Measurements from ENCODE around the gene CALML3. TPM values are rescaled to one million over a fixed set of nuclear protein-coding genes. Genes with fewer than 3 reads are reported as not detected.

CALML3 gene
- total and polyA plus RNA-seq, 2 donors: not detected

GRCh38 chr10:5531558-5532306 lies 7.0 kb downstream of the CALML3 start:
- no peaks in the 10 kb centered on the region for H3K36me3 ChIP-seq (ENCODE audit: insufficient read depth)
- no peak overlapping the region for H3K4me3 ChIP-seq (ENCODE audit: low read depth, low read length)
- DNase-seq (ENCODE audit: extremely low spot score): no peak
- H3K27ac ChIP-seq (ENCODE audit: low read depth): no peak overlapping the region
- 78% methylated on average over 10 of the region's 10 CpGs for WGBS
- H3K4me1 ChIP-seq (ENCODE audit: insufficient read depth): no peaks in the 10 kb centered on the region

GRCh38 chr10:5532307-5532605 lies 7.5 kb downstream of the CALML3 start:
- DNase-seq (ENCODE audit: extremely low spot score): no peak
- Histone ChIP-seq H3K4me1 (ENCODE audit: insufficient read depth) (no peaks in the 10 kb centered on the region), H3K4me3 (ENCODE audit: low read depth, low read length) (no peak overlapping the region), H3K27ac (ENCODE audit: low read depth) (no peak overlapping the region), H3K36me3 (ENCODE audit: insufficient read depth) (no peaks in the 10 kb centered on the region)
- WGBS: 94% methylated on average over 10 of the region's 10 CpGs

- WGBS: 92% methylated on average over 6 of the region's 6 CpGs
- Histone ChIP-seq H3K27ac (ENCODE audit: low read depth) (no peak overlapping the region), H3K36me3 (ENCODE audit: insufficient read depth) (no peaks in the 10 kb centered on the region), H3K4me3 (ENCODE audit: low read depth, low read length) (no peak overlapping the region), H3K4me1 (ENCODE audit: insufficient read depth) (no peaks in the 10 kb centered on the region)
- DNase-seq (ENCODE audit: extremely low spot score): no peak
Observed at GRCh38 chr10:5532618-5533097, 7.9 kb downstream of the CALML3 start.

- no peaks in the 10 kb centered on the region for H3K36me3 ChIP-seq (ENCODE audit: insufficient read depth)
- H3K27ac ChIP-seq (ENCODE audit: low read depth): no peak overlapping the region
- DNase-seq (ENCODE audit: extremely low spot score): no peak
- WGBS: 88% methylated on average over 21 of the region's 21 CpGs
- no peak overlapping the region for H3K4me3 ChIP-seq (ENCODE audit: low read depth, low read length)
- H3K4me1 ChIP-seq (ENCODE audit: insufficient read depth): no peaks in the 10 kb centered on the region
Observed at GRCh38 chr10:5533098-5533731, 8.5 kb downstream of the CALML3 start.

- H3K4me3 ChIP-seq (ENCODE audit: low read depth, low read length): no peak overlapping the region
- no peak for DNase-seq (ENCODE audit: extremely low spot score)
- no peaks in the 10 kb centered on the region for H3K4me1 ChIP-seq (ENCODE audit: insufficient read depth)
- H3K36me3 ChIP-seq (ENCODE audit: insufficient read depth): no peaks in the 10 kb centered on the region
- no peak overlapping the region for H3K27ac ChIP-seq (ENCODE audit: low read depth)
- WGBS: 89% methylated on average over 38 of the region's 38 CpGs
Observed at GRCh38 chr10:5534051-5534821, 9.5 kb downstream of the CALML3 start.

GRCh38 chr10:5534880-5535856 lies 10.4 kb downstream of the CALML3 start:
- no peak overlapping the region for H3K27ac ChIP-seq (ENCODE audit: low read depth)
- 57% methylated on average over 8 of the region's 8 CpGs for WGBS
- no peak overlapping the region for H3K4me3 ChIP-seq (ENCODE audit: low read depth, low read length)
- H3K36me3 ChIP-seq (ENCODE audit: insufficient read depth): no peaks in the 10 kb centered on the region
- no peak for DNase-seq (ENCODE audit: extremely low spot score)
- H3K4me1 ChIP-seq (ENCODE audit: insufficient read depth): no peaks in the 10 kb centered on the region

- no peak overlapping the region for H3K4me3 ChIP-seq (ENCODE audit: low read depth, low read length)
- H3K4me1 ChIP-seq (ENCODE audit: insufficient read depth): no peaks in the 10 kb centered on the region
- H3K27ac ChIP-seq (ENCODE audit: low read depth): no peak overlapping the region
- no peak for DNase-seq (ENCODE audit: extremely low spot score)
- WGBS: 96% methylated on average over 7 of the region's 7 CpGs
- H3K36me3 ChIP-seq (ENCODE audit: insufficient read depth): no peaks in the 10 kb centered on the region
Observed at GRCh38 chr10:5536486-5537081, 11.8 kb downstream of the CALML3 start.

GRCh38 chr10:5537684-5538083 lies 12.9 kb downstream of the CALML3 start:
- no peak for DNase-seq (ENCODE audit: extremely low spot score)
- Histone ChIP-seq H3K4me3 (ENCODE audit: low read depth, low read length) (no peak overlapping the region), H3K36me3 (ENCODE audit: insufficient read depth) (no peaks in the 10 kb centered on the region), H3K27ac (ENCODE audit: low read depth) (no peak overlapping the region), H3K4me1 (ENCODE audit: insufficient read depth) (no peaks in the 10 kb centered on the region)
- WGBS: 82% methylated on average over 6 of the region's 6 CpGs

- 86% methylated on average over 9 of the region's 9 CpGs for WGBS
- H3K4me1 ChIP-seq (ENCODE audit: insufficient read depth): no peaks in the 10 kb centered on the region
- H3K27ac ChIP-seq (ENCODE audit: low read depth): no peak overlapping the region
- no peaks in the 10 kb centered on the region for H3K36me3 ChIP-seq (ENCODE audit: insufficient read depth)
- no peak overlapping the region for H3K4me3 ChIP-seq (ENCODE audit: low read depth, low read length)
- no peak for DNase-seq (ENCODE audit: extremely low spot score)
Observed at GRCh38 chr10:5538446-5538845, 13.7 kb downstream of the CALML3 start.

GRCh38 chr10:5538892-5539651 lies 14.3 kb downstream of the CALML3 start:
- Histone ChIP-seq H3K27ac (ENCODE audit: low read depth) (peak overlapping the region; percentile 53), H3K4me3 (ENCODE audit: low read depth, low read length) (no peak overlapping the region), H3K4me1 (ENCODE audit: insufficient read depth) (no peaks in the 10 kb centered on the region), H3K36me3 (ENCODE audit: insufficient read depth) (no peaks in the 10 kb centered on the region)
- WGBS: 71% methylated on average over 19 of the region's 19 CpGs
- DNase-seq (ENCODE audit: extremely low spot score): no peak

- Histone ChIP-seq H3K27ac (ENCODE audit: low read depth) (no peak overlapping the region), H3K36me3 (ENCODE audit: insufficient read depth) (no peaks in the 10 kb centered on the region), H3K4me1 (ENCODE audit: insufficient read depth) (no peaks in the 10 kb centered on the region), H3K4me3 (ENCODE audit: low read depth, low read length) (no peak overlapping the region)
- 97% methylated on average over 9 of the region's 9 CpGs for WGBS
- no peak for DNase-seq (ENCODE audit: extremely low spot score)
Observed at GRCh38 chr10:5540080-5540479, 15.3 kb downstream of the CALML3 start.

- no peak for DNase-seq (ENCODE audit: extremely low spot score)
- no peak overlapping the region for H3K4me3 ChIP-seq (ENCODE audit: low read depth, low read length)
- H3K27ac ChIP-seq (ENCODE audit: low read depth): no peak overlapping the region
- H3K4me1 ChIP-seq (ENCODE audit: insufficient read depth): no peaks in the 10 kb centered on the region
- no peaks in the 10 kb centered on the region for H3K36me3 ChIP-seq (ENCODE audit: insufficient read depth)
- 91% methylated on average over 3 of the region's 3 CpGs for WGBS
Observed at GRCh38 chr10:5540891-5541290, 16.1 kb downstream of the CALML3 start.

Measured in urinary bladder (tissue), 4 donors.